HG03342 (cell line): ENCODE results near the gene TMEM127.

Experiments
- ATAC-seq: cut with Tn5 transposase; IDR thresholded peaks from one replicate; pipeline ENCODE4 v1.9.1; 2021; ENCODE audit warnings: mild to moderate bottlenecking, moderate library complexity; ENCODE audit not compliant: unreplicated experiment

TMEM127 gene

GRCh38 chr2:96207774-96208142, 58.0 kb downstream of the TMEM127 start:
- peak; percentile 9 for ATAC-seq

- no peak for ATAC-seq
These were observed 58.6 kb downstream of the TMEM127 start for GRCh38 chr2:96207073-96207773.

GRCh38 chr2:96205888-96206287, 59.9 kb downstream of the TMEM127 start:
- ATAC-seq: no peak

GRCh38 chr2:96204836-96205624, 60.8 kb downstream of the TMEM127 start:
- no peak for ATAC-seq

GRCh38 chr2:96203130-96204028, 62.4 kb downstream of the TMEM127 start:
- no peak for ATAC-seq

GRCh38 chr2:96202152-96202854, 63.5 kb downstream of the TMEM127 start:
- ATAC-seq: no peak

- ATAC-seq: no peak
These were observed 64.5 kb downstream of the TMEM127 start for GRCh38 chr2:96201338-96201737.

- no peak for ATAC-seq
These were observed 66.9 kb downstream of the TMEM127 start for GRCh38 chr2:96198921-96199320.
